Lung (tissue), 12 donors: ENCODE data around the gene GBF1. TPM values are rescaled to one million over a fixed set of nuclear protein-coding genes. Genes with fewer than 3 reads are reported as not detected.

Experiments used
- ATAC-seq: fragments of 200-7000 bp; cut with Tn5 transposase; one replicate; pipeline ENCODE4 v1.9.1; 2020; ENCODE audit warnings: moderate number of reproducible peaks; ENCODE audit not compliant: insufficient read depth, low FRiP score
- DNase-seq, 3 donors: peaks; one replicate each; pipeline ENCODE4 v3.0.0-alpha.2; 2013 to 2017
- H3K27ac ChIP-seq, 2 donors: one replicate each; pipeline ENCODE4 v1.5.1; 2013; ENCODE audit warnings: mild to moderate bottlenecking in 2 of 2, moderate library complexity in 2 of 2, control low read depth in 1 of 2, inconsistent platforms in 1 of 2, low read depth in 1 of 2, low read length in 1 of 2
- H3K27me3 ChIP-seq, 3 donors: one replicate each; pipeline ENCODE4 v1.5.1; 2013; ENCODE audit warnings: low read length in 2 of 3; ENCODE audit not compliant: control insufficient read depth in 3 of 3, insufficient read depth in 3 of 3
- H3K36me3 ChIP-seq, 4 donors: one replicate each; pipeline ENCODE4 v1.5.1; 2013; ENCODE audit warnings: low read length in 4 of 4, mild to moderate bottlenecking in 1 of 4, moderate library complexity in 1 of 4; ENCODE audit not compliant: control insufficient read depth in 4 of 4, insufficient read depth in 4 of 4
- H3K4me1 ChIP-seq, 5 donors: one replicate each; pipeline ENCODE4 v1.5.1; 2013; ENCODE audit warnings: low read length in 5 of 5, mild to moderate bottlenecking in 2 of 5, moderate library complexity in 1 of 5; ENCODE audit not compliant: control insufficient read depth in 5 of 5, insufficient read depth in 5 of 5
- H3K4me3 ChIP-seq: one replicate; pipeline ENCODE4 v1.5.1; 2013; ENCODE audit warnings: mild to moderate bottlenecking, control low read depth, moderate library complexity
- H3K9ac ChIP-seq, 2 donors: one replicate each; pipeline ENCODE4 v1.5.1; 2013; ENCODE audit warnings: low read length in 2 of 2, control low read depth in 1 of 2; ENCODE audit not compliant: insufficient read depth in 1 of 2
- H3K9me3 ChIP-seq, 4 donors: one replicate each; pipeline ENCODE4 v1.5.1; 2013; ENCODE audit warnings: low read length in 3 of 4, mild to moderate bottlenecking in 1 of 4, moderate library complexity in 1 of 4; ENCODE audit not compliant: control insufficient read depth in 4 of 4, insufficient read depth in 3 of 4
- WGBS, 2 donors: extraction: QIAGEN DNeasy Blood & Tissue Kit; methylation state at CpG; one replicate each; pipeline ENCODE4 v1.1.7; 2013; 5-methylcytosine and 5-hydroxymethylcytosine counted together
- polyA plus RNA-seq, 2 donors: library from polyadenylated mRNA; stranded (reverse); fragments of 200-250 nt; gene quantifications; one replicate each; pipeline ENCODE4 v1.2.1, GENCODE V29; 2013
- total RNA-seq, 2 donors: library from RNA; depleted of rRNA in 1 of 2; stranded (reverse); fragments of >200 nt in 1 of 2; gene quantifications; one replicate each; pipeline ENCODE4 v1.2.1, GENCODE V29; 2014 to 2021
- TF ChIP-seq, protein P1 (sequence below): IDR thresholded peaks from 2 replicates; pipeline ENCODE4 v1.5.1; 2012; ENCODE audit warnings: mild to moderate bottlenecking; ENCODE audit errors: control extremely low read depth, extremely low read depth
- donor health status: control.
- donor health status: control.
- donor health status: Bipolar disorder and iron deficiency.
- donor health status: healthy.
- donor health status: DM: yes; HTN: yes; CAD: no.

Gene GBF1
- total and polyA plus RNA-seq, 4 donors: 11.6 to 48.5 (median 25.4) TPM

DNA sequence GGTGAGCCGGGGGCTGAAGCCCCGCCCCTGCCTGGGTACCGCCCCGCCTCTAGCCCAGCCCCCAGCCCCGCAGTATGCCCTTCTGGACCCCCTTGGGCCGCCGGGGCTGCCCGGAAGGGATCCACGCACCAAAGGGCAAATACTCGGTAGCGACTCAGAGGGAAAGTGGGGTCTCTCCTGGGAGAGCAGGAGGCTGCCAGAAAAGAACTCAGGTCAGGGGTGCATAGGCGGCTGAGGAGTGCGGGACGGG, 176.1 kb downstream of the GBF1 start:
- H3K36me3 ChIP-seq: peaks cover 0 to 17% (median 9%) of the 10 kb centered on the region in 4 donors
- ATAC-seq: no peak
- TF ChIP-seq, protein P1, sequence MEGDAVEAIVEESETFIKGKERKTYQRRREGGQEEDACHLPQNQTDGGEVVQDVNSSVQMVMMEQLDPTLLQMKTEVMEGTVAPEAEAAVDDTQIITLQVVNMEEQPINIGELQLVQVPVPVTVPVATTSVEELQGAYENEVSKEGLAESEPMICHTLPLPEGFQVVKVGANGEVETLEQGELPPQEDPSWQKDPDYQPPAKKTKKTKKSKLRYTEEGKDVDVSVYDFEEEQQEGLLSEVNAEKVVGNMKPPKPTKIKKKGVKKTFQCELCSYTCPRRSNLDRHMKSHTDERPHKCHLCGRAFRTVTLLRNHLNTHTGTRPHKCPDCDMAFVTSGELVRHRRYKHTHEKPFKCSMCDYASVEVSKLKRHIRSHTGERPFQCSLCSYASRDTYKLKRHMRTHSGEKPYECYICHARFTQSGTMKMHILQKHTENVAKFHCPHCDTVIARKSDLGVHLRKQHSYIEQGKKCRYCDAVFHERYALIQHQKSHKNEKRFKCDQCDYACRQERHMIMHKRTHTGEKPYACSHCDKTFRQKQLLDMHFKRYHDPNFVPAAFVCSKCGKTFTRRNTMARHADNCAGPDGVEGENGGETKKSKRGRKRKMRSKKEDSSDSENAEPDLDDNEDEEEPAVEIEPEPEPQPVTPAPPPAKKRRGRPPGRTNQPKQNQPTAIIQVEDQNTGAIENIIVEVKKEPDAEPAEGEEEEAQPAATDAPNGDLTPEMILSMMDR: no peak
- no peaks in the 10 kb centered on the region for H3K9me3 ChIP-seq
- peaks cover 0 to 17% (median 8%) of the 10 kb centered on the region in 3 donors for H3K27me3 ChIP-seq
- H3K27ac ChIP-seq: peak overlapping the region; percentile 89 to 91
- peak overlapping the region; percentile 88 for H3K4me3 ChIP-seq
- no peak overlapping the region for H3K9ac ChIP-seq
- 0% methylated on average over 5 to 14 of the region's 14 CpGs for WGBS, 2 donors
- H3K4me1 ChIP-seq: peaks cover 0 to 28% (median 16%) of the 10 kb centered on the region in 5 donors
- no peak for DNase-seq

DNA sequence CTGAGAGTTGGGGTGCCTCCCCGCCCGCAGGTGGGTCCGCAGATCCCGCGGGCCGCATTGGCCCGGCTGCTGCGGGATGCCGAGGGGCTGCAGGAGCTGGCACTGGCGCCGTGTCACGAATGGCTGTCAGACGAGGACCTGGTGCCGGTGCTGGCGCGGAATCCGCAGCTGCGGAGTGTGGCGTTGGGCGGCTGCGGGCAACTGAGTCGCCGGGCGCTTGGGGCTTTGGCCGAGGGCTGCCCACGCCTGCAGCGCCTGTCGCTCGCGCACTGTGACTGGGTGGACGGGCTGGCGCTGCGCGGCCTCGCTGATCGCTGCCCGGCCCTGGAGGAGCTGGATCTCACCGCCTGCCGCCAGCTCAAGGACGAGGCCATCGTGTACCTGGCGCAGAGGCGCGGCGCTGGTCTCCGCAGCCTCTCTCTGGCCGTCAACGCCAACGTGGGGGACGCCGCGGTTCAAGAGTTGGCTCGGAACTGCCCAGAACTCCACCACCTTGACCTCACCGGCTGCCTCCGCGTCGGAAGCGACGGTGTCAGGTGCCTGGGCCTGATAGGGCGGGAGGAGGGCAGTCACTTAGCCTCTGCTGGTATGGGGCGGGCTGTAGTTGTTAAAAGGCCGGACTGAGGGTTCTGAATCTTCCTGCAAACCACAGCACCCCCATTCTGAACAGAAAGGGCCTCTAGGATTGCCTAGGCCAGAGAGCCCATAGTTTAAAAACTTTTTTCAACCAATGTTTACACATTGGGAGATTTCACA, 176.6 kb downstream of the GBF1 start:
- Histone ChIP-seq H3K4me1 (peaks cover 0 to 28% (median 16%) of the 10 kb centered on the region in 5 donors), H3K9me3 (no peaks in the 10 kb centered on the region), H3K9ac (no peak overlapping the region), H3K4me3 (peak overlapping the region; percentile 88), H3K27me3 (peaks cover 0 to 17% (median 8%) of the 10 kb centered on the region in 3 donors), H3K27ac (peak overlapping the region; percentile 89 to 91), H3K36me3 (peaks cover 0 to 17% (median 9%) of the 10 kb centered on the region in 4 donors)
- ATAC-seq (peak; percentile 20), DNase-seq (no peak)
- TF ChIP-seq, protein P1: no peak
- 0 to 1% methylated on average over 49 to 62 of the region's 62 CpGs for WGBS, 2 donors

DNA sequence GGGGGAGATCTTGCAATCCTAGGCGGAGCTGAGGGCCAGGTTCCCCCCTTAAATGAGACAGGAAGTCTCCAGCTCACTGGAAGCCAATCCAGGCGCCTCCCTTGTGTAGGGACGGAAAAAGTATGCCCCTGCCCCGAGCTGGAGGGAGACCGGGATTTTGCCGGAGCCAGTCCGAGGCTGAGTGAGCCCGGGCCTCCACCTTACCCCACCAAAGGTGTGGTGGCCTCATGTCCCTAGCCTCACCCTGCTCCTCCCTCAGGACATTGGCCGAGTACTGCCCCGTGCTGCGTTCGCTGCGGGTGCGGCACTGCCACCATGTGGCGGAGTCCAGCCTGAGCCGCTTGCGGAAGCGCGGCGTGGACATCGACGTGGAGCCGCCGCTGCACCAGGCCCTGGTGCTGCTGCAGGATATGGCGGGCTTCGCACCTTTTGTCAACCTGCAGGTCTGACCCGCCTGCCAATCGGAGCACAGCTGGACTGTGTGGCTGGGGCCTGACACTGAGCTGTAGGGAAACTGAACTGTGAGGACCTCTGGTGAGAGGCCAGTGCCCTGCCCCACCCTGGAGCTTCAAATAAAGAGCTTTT, 177.3 kb downstream of the GBF1 start:
- 2 to 8% methylated on average over 28 of the region's 28 CpGs for WGBS, 2 donors
- peak overlapping the region; percentile 36 for H3K4me3 ChIP-seq
- H3K27ac ChIP-seq: peak overlapping the region; percentile 89 to 91
- TF ChIP-seq, protein P1: peak; percentile 65
- DNase-seq: peak; percentile 51 to 71 (median 58)
- H3K36me3 ChIP-seq: peaks cover 0 to 17% (median 9%) of the 10 kb centered on the region in 4 donors
- peak; percentile 50 for ATAC-seq
- H3K9me3 ChIP-seq: no peaks in the 10 kb centered on the region
- H3K4me1 ChIP-seq: peaks cover 0 to 28% (median 16%) of the 10 kb centered on the region in 5 donors
- no peak overlapping the region for H3K9ac ChIP-seq
- H3K27me3 ChIP-seq: peaks cover 0 to 15% (median 8%) of the 10 kb centered on the region in 3 donors
